Measurements from ENCODE around the gene HOXD3.

The HOXD3 gene

GRCh38 chr2:176175709-176176607, 18.9 kb downstream of the HOXD3 start:
- no peak overlapping the region for H3K9ac ChIP-seq (ENCODE audit: low read length)
- H3K4me3 ChIP-seq (ENCODE audit: low read length), result no peak overlapping the region
- no peaks in the 10 kb centered on the region for H3K36me3 ChIP-seq (replicated peaks; ENCODE audit: insufficient read depth, low read length)
- no peaks in the 10 kb centered on the region for H3F3A ChIP-seq (ENCODE audit: insufficient read depth, low read length)
- DNase-seq, result no peak
- TF ChIP-seq EZH2 (optimal IDR thresholded peaks at IDR 0.05; ENCODE audit: low read depth, low read length) (no peak), EZH2phosphoT487 (IDR thresholded peaks at IDR 0.05; ENCODE audit: low read length) (no peak), CTCF (IDR thresholded peaks at IDR 0.05; ENCODE audit: low read length) (no peak)
- no peak overlapping the region for H3K27ac ChIP-seq (ENCODE audit: low read length)
- no peaks in the 10 kb centered on the region for H3K9me3 ChIP-seq (replicated peaks; ENCODE audit: insufficient read depth, low read length)
- no peak overlapping the region for H3K4me2 ChIP-seq (ENCODE audit: low read depth, low read length)
- no peaks in the 10 kb centered on the region for H3K27me3 ChIP-seq (replicated peaks; ENCODE audit: insufficient read depth, low read length)
- H3K9me2 ChIP-seq (replicated peaks; ENCODE audit: insufficient read depth, low read length), result no peaks in the 10 kb centered on the region
- H3K79me2 ChIP-seq (ENCODE audit: low read length), result no peaks in the 10 kb centered on the region
- H4K20me1 ChIP-seq (ENCODE audit: insufficient read depth, low read length), result no peaks in the 10 kb centered on the region
- no peaks in the 10 kb centered on the region for H3K4me1 ChIP-seq (ENCODE audit: low read length)
- H2AFZ ChIP-seq (ENCODE audit: low read length), result no peak overlapping the region

GRCh38 chr2:176177580-176178037, 20.5 kb downstream of the HOXD3 start:
- Histone ChIP-seq H3F3A (ENCODE audit: insufficient read depth, low read length) (no peaks in the 10 kb centered on the region), H3K9me2 (replicated peaks; ENCODE audit: insufficient read depth, low read length) (no peaks in the 10 kb centered on the region), H3K27ac (ENCODE audit: low read length) (no peak overlapping the region), H3K4me3 (ENCODE audit: low read length) (peak overlapping the region; percentile 63), H4K20me1 (ENCODE audit: insufficient read depth, low read length) (no peaks in the 10 kb centered on the region), H3K9me3 (replicated peaks; ENCODE audit: insufficient read depth, low read length) (no peaks in the 10 kb centered on the region), H3K27me3 (replicated peaks; ENCODE audit: insufficient read depth, low read length) (no peaks in the 10 kb centered on the region), H3K79me2 (ENCODE audit: low read length) (no peaks in the 10 kb centered on the region), H3K4me2 (ENCODE audit: low read depth, low read length) (peak overlapping the region; percentile 65), H3K9ac (ENCODE audit: low read length) (no peak overlapping the region), H3K36me3 (replicated peaks; ENCODE audit: insufficient read depth, low read length) (no peaks in the 10 kb centered on the region), H3K4me1 (ENCODE audit: low read length) (no peaks in the 10 kb centered on the region), H2AFZ (ENCODE audit: low read length) (peak overlapping the region; percentile 51; the same call in 1 of the 2 replicates)
- TF ChIP-seq EZH2 (optimal IDR thresholded peaks at IDR 0.05; ENCODE audit: low read depth, low read length), result no peak
- no peak for TF ChIP-seq EZH2phosphoT487 (IDR thresholded peaks at IDR 0.05; ENCODE audit: low read length)
- no peak for TF ChIP-seq CTCF (IDR thresholded peaks at IDR 0.05; ENCODE audit: low read length)
- DNase-seq, result no peak

- Histone ChIP-seq H3K4me3 (ENCODE audit: low read length) (peak overlapping the region; percentile 63), H3K9ac (ENCODE audit: low read length) (no peak overlapping the region), H3K27ac (ENCODE audit: low read length) (no peak overlapping the region), H3K9me3 (replicated peaks; ENCODE audit: insufficient read depth, low read length) (no peaks in the 10 kb centered on the region), H2AFZ (ENCODE audit: low read length) (peak overlapping the region; percentile 58), H3F3A (ENCODE audit: insufficient read depth, low read length) (no peaks in the 10 kb centered on the region), H3K4me1 (ENCODE audit: low read length) (no peaks in the 10 kb centered on the region), H3K9me2 (replicated peaks; ENCODE audit: insufficient read depth, low read length) (no peaks in the 10 kb centered on the region), H4K20me1 (ENCODE audit: insufficient read depth, low read length) (no peaks in the 10 kb centered on the region), H3K27me3 (replicated peaks; ENCODE audit: insufficient read depth, low read length) (no peaks in the 10 kb centered on the region), H3K36me3 (replicated peaks; ENCODE audit: insufficient read depth, low read length) (no peaks in the 10 kb centered on the region), H3K4me2 (ENCODE audit: low read depth, low read length) (peak overlapping the region; percentile 65), H3K79me2 (ENCODE audit: low read length) (no peaks in the 10 kb centered on the region)
- peak; percentile 49 for DNase-seq
- TF ChIP-seq CTCF (IDR thresholded peaks at IDR 0.05; ENCODE audit: low read length) (no peak), EZH2 (optimal IDR thresholded peaks at IDR 0.05; ENCODE audit: low read depth, low read length) (no peak), EZH2phosphoT487 (IDR thresholded peaks at IDR 0.05; ENCODE audit: low read length) (no peak)
Observed at GRCh38 chr2:176178038-176178756, 21.1 kb downstream of the HOXD3 start.
